Posterior vena cava (tissue), 2 donors: ENCODE data around the gene FZD10. TPM values are rescaled to one million over a fixed set of nuclear protein-coding genes. Genes with fewer than 3 reads are reported as not detected.

Experiments used
- DNase-seq: peaks from one replicate; pipeline ENCODE4 v3.0.0-alpha.2; 2020; ENCODE audit warnings: low spot score
- intact Hi-C, 2 donors: fragments of 100-400 bp; cut with DNase I; formaldehyde crosslinking; loops; one replicate each; pipeline versions ENCODE4 v1.14.1 to v1.14.2; 2022 to 2023
- total RNA-seq, 2 donors: library from RNA; stranded (reverse); fragmentation: NEBNext Ultra II Directional; extraction: Animal tissue kit (Norgen Biotek cat#: 25700); gene quantifications; one replicate each; pipeline ENCODE4 v1.2.1, GENCODE V29; 2021
- donor health status: DM: yes; HTN: yes; CAD: no.
- donor health status: DM: yes; HTN: yes; CAD: no.

The FZD10 gene
- total RNA-seq, 2 donors from 2014 or later: 0.51 to 1.1 TPM

- intact Hi-C loops: no loop called here
Measured at GRCh38 chr12:130128790-130129735, 33.2 kb upstream of the FZD10 start.

GRCh38 chr12:130130346-130130745 lies 31.9 kb upstream of the FZD10 start:
- intact Hi-C loops: no loop called here
- DNase-seq: no peak

More at GRCh38 chr12:130128790-130129735, 33.2 kb upstream of the FZD10 start:
- DNase-seq: peak; percentile 66

DNA sequence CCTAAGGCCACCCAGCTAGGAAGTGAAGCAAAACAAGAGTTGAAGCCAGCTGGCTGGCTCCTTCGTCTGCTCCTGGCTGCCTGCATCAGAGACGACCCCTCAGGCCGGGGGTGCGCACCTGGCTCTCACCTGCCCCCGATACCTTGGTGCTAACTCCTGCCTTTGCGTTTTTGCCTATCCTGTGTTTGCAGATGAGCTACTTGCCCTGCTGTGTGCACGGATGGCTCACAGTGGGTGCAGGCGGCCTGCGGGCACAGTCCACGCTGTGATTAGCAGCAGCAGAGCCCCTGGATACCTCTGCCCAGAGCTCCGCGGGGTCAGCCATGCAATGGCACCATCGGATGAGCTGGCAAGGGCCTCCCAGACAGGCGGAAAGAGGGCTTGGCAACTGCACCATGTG lies 31.2 kb upstream of the FZD10 start:
- intact Hi-C loops: no loop called here
- DNase-seq: no peak

DNA sequence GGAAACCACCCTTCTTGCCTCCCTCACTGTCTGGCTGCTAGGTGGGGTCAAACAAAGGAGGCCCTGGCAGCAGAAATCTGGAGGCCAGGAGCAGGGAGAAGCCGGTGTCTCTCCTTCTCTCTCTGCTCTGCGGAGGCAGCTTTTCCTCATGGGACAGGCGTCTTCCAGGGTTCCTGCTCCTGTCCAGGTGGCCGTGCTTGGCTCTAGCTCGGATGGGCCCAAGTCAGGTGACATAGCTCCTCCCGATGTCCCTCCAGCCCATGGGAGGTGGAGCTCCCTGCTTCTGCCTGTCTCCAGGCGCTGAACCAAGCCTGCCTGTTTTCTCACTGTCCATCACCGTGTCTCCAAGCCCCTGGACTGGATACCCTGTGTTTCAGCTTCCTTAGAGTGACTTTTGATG lies 30.5 kb upstream of the FZD10 start:
- no peak for DNase-seq
- intact Hi-C loops: no loop called here

DNA sequence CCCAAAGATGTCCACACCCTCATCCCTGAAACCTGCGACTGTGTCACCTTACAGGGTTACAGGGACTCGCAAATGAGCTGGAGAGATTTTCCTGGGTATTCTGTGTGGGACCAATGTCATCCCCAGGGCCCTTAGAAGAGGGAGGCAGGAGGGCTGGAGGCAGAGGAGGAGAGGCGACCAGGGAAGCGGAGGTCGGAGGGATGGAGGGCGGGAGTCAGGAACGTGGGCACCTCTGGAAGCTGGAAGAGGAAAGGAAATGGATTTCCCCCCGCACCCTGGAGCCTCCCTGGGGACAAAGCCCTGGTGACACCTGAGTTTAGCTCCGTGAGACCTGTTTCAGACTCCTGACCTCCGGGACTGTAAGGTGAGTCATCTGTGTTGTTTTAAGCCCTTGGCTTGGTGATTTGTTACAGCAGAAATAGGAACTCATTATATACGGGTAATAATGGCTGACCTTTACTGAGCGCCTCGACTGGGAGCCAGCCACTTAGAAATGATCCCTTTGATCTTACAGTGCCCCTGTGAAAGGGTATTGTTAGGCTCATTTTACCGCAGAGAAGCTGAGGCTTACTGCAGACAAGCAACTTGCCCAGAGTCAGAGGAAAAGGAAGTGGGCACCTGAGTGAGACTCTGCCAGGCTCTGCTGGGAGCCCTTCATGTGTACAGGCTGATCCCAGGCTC lies 29.3 kb upstream of the FZD10 start:
- intact Hi-C loops: no loop called here
- DNase-seq: peak; percentile 69

DNA sequence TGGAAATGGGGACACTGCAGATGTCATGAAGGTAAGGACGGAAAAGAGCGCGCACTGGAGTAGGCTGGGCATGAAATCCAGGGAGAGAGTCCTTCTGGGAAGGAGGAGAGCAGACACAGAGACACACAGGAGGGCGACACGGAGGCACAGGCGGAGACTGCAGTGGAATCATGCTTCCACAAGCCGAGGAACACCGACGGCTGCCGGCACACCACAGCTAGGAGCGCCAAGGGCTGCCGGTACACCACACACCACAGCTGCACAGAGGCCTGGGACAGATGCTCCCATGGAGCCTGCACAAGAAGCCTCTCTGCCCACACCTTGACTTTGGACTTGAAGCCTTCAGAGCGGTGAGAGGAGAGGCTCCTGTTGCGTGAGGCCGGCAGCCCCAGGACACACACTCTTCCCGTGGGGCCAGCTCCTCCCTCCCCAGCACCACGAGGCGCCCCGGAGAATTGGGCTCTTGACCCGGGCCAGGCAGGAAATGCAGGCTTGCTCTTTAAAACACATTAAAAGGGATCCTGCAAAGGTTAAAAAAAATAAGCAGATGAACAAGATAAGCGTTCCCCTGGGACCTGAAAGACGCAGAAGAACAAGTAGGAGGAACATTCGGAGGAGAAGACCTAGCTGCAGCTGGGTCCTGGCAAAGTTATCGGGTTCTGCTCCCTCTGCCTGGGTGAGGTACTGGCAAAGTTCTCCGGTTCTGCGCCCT lies 28.3 kb upstream of the FZD10 start:
- peak; percentile 68 for DNase-seq
- intact Hi-C loops: no loop called here

DNA sequence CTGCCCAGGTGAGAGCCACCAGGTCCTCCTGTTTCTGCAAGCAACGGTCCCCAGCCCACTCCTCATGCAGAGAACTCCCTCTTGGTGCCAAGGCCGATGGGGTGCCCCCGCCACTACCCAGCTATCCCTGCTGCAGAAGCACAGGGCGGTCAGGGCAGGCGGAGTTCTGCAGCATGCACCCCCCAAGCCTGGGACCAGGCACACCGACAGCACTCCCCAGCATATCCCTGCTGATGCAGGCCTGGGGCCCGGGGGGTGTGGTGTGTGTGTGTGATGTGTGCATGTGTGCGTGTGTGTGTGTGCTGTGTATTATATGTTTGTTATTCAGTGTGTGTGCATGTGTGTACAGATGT lies 27.7 kb upstream of the FZD10 start:
- intact Hi-C loops: no loop called here
- DNase-seq: no peak

GRCh38 chr12:130136509-130137039 lies 25.7 kb upstream of the FZD10 start:
- intact Hi-C loops: no loop called here
- DNase-seq: no peak

DNA sequence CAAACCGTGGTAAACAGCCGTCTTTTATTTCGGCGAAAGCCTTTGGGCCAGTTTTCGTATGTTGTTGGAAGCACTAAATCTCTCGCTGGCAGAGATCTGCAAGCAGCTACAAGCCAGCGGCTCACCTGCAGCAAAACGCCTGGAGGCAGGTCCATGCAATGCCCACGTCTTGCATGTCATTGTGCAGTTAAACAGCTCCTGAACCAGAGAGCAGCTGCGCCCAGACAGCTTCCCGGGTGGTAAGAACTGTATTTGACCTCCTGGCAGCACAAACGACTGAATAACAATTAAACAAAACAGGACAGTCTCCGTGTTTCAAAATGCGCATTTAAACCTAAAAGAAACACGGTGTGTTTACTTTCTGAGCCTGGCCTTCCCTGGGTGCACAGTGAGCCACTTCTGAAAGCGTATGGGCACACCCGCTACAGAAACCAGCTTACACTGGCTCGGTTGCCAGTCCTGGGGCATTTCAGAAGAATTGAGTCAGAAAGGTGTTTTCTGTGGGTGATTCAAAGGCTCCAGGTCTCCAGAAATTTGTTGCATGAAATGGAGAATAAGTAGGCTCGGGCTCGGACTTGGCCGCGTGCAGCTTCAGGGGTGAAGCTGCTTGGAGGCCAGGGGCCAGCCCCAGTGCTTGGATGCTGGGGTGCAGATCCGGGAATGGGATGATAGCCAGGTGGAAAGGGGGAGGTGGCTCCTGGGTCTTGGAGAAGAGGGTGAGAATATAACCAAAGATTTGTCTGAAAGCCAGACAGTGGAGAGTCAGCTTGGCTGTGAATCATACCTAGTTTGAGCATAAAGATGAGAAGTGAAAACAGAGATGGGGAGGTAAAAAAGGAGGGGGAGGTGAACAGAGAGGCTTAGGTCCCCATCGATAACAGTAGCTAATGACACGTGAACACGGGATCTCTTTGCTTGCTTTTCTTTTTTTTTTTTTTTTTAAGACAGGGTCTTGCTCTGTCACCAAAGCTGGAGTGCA lies 24.9 kb upstream of the FZD10 start:
- DNase-seq: no peak
- intact Hi-C loops: no loop called here

DNA sequence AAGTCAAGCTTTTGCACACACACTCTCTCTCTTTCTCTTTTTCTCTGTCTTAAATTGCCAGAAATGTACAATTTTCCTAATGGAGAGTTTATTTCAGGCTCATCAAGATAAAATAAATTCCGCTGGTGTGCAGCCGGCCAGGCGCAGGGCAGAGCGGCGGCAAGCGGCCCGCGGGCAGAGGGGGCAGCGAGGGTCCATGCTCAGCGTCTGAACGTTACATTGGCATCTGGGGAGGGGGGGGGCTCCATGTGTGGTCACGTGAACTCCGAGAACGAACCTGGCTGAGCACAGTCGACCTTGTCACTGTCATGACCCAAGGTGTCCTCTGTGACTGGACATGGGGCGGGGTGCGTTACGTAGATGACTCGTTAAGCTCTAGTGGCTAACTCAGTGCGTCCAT lies 23.8 kb upstream of the FZD10 start:
- DNase-seq: no peak
- intact Hi-C loops: no loop called here

DNA sequence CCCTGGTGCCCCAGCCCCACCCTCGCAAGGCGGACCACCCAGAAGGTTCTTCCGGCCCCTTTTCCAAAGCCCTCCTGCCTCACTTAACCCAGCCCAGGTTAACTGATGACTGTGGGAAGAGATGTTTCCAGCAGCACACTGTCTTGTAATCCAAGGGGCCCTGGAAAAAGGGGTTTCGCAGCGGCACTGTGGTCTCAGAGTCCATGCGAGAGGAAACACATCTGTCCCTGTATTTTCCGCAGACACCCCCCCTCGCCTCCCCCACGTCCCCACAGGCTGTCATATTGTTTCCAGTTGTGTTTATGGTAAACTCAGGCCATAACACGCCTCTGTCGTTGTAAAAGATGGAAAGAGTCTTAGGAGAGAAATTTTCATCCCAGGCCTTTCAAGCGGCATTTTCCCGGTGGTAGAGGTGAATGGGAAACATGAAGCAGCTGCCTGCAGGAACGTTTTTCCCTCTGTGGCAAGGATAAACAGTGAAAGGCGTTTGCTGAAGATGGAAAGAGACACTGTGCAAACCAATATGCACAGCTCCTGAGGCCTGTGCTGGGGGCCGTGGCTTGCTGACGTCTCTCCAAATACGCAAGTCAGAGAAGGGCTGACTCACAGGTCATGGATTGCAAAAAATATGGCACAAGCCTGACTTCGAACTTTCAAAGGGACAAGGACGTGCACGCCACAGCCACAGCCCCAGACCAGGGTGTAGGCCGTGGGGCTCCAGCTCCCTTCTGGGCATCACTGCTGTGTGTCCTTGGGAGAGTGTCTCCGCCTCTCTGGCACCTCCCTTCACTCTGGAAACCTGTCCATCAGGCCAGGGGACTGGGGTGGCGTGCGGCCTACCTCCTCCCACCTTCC lies 22.5 kb upstream of the FZD10 start:
- DNase-seq: peak; percentile 68
- intact Hi-C loops: no loop called here

DNA sequence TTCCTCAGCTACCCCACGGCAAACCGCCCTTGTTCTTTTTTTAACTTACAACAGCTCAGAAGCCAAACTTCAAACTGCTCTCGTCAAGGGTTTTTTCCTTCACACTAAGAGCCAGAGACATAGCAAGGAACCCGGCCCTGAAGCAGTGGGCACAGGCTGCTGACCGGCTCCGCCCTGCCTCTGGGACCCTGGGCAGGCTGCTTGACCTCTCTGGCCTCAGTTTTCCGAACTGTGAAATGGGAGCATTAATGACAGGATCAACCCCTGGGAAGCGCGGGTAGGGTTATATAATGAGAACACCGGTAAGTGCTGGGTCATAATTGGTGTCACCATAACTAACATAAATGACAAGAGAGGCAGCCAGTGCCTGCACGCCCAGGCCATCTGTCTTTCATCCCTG lies 21.2 kb upstream of the FZD10 start:
- intact Hi-C loops: no loop called here
- no peak for DNase-seq

GRCh38 chr12:130141901-130142683 lies 20.2 kb upstream of the FZD10 start:
- peak; percentile 65 for DNase-seq
- intact Hi-C loops: no loop called here

- intact Hi-C loops: no loop called here
- peak; percentile 67 for DNase-seq
Measured at GRCh38 chr12:130142736-130143135, 19.5 kb upstream of the FZD10 start.

GRCh38 chr12:130143136-130143535 lies 19.1 kb upstream of the FZD10 start:
- intact Hi-C loops: no loop called here
- no peak for DNase-seq

DNA sequence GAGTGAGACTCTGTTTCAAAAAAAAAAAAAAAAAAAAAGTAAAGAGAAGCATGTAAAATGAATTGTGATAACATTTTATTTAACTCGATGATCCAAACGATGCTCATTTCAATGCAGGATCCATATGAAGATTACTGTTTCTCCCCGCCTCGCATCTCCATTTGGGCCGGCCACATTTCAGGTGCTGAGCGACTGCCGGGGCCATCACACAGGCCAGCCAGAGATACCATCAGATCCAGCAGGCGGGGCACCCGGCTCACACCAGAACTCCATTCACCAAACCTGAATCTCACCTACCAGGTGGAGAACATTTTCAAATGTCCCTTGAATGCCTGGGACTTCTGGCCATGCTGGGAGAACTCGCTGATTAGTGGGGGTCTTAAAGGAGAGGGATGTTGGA lies 18.0 kb upstream of the FZD10 start:
- intact Hi-C loops: no loop called here
- peak; percentile 51 for DNase-seq

DNA sequence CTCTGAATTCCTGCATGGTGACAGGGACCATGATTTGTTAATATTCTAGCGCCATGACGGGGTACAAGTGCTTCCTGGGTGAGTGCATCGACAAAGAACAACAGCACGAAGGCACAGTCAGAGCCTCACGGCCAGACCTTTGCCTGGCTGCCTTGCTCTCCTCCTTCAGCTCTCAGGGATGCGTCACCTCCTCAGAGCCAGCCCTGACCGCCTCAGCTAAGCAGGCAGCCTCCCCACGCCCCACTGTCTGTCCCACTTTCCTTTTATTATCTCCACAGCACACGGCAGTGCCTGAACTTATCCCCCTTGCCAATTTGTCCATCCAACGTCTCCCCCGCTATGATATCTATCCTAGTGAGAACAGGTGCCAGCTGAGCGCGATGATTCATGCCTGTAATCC lies 16.5 kb upstream of the FZD10 start:
- DNase-seq: peak; percentile 47
- intact Hi-C loops: no loop called here
